Hematopoietic multipotent progenitor cell (in vitro differentiated cells): ENCODE results near the gene PDE8A. TPM values are rescaled to one million over a fixed set of nuclear protein-coding genes. Genes with fewer than 3 reads are reported as not detected.

Source experiments
- DNase-seq, 3 donors: peaks; one replicate each; pipeline ENCODE4 v3.0.0-alpha.2; 2011 to 2015; ENCODE audit warnings: low read depth in 2 of 3, low spot score in 2 of 3
- total RNA-seq: library from RNA; depleted of rRNA; stranded (reverse); fragments of >200 nt; gene quantifications from one replicate; pipeline ENCODE4 v1.2.3, GENCODE V29; 2012

PDE8A gene
- total RNA-seq, 1 donor: 5.7 TPM

DNA sequence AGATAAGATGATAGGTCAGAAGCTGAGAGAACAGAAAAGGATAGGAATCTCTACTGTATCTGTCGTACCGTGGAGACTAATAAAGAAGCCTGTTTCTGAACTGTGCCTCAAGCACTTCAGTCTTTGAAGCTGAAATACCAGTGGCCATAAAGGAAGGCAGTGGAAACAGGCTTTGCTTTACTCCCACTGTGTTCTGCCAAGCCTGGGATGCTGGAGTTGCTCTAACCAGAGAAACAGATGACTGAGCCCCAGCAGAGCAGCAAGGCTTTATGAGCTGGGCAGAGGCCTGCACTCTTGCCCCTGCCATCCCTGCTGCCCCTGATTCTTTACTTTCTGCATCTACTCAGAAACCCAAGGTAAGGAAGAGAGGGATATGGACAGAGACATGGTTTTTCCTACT lies 89.4 kb downstream of the PDE8A start:
- DNase-seq: no peak

DNA sequence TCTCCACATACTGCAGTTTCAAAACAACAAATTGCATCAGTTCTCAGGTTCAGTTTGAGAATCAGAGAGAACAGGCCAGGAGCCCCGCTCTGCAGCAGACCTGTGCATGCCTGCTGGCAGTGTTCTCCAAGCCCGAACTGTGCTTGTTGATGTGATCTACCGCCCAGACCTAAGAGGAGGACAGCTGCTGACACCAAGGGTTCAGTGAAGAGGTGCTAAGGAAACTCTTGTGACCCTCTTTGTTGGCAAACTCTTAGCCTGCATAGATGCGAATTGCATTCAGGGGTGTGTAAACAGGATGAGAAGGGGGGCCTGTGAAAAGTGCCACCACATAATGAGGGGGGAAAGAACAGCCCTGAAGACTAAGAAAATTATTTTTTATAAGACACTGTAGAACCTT lies 89.8 kb downstream of the PDE8A start:
- DNase-seq: no peak

DNA sequence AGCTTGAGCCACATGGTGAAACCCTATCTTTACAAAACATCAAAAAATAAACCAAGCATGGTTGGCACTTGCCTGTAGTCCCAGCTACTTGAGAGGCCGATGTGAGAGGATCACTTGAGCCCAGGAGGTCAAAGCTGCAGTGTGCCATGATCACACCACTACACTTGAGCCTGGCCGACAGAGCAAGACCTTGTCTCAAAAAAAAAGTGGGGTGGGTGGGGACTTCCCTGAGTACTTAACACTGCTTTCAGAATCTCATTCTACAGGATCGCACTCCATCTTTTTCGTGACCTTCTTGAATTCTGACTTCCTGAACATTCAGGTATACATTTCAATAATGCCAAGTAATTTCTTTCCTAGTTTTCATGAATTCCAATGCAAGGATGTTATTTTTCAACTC lies 91.3 kb downstream of the PDE8A start:
- DNase-seq: no peak

DNA sequence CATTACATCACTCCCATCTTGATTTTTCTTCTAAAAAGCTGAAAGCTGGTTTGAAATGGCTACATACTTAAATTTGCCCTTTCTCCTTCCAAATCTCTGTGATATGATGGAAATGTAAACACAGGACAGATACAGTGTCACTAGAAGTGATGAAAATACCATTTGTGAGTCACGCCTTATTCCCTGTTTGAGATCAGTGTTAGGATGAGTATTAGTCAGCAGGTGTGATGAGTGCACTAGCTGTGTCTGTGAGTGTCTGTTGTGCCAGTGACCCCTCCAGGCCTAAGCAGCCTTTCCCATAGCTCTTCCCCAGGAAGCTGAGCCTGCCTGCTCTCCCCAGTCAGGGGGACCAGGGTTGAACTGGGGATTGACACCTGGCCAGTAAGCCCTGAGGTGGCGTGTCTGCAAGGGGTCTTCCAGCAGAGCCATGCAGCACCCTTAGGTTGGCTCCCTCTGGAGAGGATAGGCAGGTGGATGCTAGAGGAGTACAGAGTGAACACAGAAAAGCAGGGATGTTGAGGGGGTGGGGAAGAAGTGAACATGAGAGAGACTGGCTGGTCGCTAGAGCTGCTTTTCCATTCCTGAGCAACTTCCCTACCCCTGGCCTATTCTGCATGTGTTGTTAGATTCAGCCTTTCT lies 92.0 kb downstream of the PDE8A start:
- DNase-seq: no peak

DNA sequence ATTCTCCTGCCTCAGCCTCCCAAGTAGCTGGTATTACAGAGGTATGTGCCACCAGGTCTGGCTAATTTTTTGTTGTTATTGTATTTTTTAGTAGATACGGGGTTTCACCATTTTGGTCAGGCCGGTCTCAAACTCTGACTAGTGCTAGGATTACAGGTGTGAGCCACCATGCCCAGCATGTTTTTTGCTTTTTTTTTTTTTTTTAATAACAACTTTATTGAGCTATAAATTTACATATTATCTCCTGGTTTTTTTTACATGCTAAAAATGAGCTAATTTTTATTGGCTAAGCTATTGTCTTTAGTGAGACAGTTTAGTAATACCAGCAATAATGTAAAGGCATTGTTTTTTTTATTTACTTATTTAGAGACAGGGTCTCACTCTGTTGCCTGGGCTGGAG lies 105.2 kb downstream of the PDE8A start:
- DNase-seq: no peak

DNA sequence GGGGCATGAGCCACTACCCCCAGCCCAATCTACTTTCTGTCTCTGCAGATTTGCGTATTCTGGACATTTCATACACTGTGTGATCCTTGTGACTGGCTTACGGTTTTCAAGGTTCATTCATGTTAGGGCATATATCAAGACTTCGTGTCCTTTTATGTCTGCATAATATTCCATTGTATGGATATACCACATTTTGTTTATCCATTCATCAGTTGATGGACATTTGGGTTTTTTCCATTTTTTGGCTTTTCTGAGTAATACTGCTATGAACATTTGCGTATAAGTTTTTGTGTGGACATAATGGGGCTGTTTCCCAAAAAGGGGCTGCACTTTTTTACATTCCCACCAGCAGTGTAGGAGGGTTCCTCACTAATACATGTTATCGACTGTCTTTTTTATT lies 106.6 kb downstream of the PDE8A start:
- no peak for DNase-seq

DNA sequence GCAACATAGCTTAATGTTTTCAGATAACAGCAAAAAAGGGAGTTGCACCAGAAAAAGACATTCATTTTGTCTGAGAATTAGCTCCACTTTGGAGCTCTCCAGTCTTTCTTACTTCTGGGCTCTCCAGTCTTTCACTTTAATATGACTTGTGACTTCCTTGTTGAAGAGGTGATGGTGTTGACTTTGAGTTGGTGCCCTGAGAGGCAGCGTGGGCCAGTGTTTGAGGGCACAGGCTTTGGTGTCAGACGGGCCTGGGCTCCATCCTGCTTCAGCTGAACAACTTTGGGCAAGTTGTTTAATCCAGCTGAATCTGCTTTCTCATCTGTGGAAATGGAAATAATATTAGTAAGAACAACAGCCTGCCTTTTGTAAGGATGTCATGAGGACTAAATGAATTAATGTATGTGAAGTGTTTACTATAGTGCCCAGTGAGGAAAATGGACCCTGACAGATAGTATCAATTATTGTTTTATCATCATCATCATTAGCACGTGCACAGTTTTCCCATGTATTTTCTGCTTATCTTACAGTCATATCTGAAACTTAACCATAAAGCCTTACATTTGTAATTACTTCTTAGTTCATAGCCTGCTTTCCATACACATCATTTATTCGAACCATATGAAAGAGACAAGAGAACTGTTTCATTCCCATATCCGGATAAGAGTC lies 108.4 kb downstream of the PDE8A start:
- DNase-seq: no peak

DNA sequence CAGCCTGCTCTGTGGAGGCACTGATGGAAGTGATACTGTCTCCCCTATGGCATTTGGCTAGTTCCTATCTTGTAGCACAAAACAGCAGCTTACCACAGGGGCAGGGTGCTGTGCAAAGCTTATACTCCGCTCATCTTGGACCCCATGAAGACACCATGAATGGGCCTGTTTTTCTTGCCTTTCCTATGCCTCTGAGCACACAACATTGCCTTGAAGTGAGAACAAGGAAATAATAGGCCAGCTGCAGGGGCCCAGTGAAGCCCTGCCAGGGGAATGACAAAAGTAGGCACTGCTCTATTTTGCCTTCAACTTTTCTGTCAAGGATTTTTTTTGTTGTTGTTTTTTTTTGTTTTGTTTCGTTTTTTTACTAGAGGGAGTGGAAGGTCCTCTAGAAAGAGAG lies 110.3 kb downstream of the PDE8A start:
- DNase-seq: no peak

DNA sequence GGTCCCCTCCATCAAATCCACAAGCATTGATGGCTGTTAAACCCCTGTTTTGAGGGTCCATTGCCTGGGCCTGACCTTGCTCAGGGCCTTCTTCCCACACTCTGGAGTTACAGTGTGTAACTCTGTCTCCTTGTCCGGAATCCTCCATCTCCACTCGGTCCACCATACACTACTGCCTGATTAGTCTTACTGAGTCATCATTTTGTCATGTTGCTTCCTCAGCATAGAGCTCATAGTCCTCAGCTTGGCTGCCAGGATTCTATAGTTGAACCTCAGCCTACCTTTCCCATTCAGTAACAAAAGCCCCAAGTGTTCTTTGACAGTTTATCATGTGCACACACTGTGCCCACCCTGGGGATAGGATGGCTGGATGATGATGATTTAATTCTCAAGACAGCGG lies 113.0 kb downstream of the PDE8A start:
- DNase-seq: no peak

DNA sequence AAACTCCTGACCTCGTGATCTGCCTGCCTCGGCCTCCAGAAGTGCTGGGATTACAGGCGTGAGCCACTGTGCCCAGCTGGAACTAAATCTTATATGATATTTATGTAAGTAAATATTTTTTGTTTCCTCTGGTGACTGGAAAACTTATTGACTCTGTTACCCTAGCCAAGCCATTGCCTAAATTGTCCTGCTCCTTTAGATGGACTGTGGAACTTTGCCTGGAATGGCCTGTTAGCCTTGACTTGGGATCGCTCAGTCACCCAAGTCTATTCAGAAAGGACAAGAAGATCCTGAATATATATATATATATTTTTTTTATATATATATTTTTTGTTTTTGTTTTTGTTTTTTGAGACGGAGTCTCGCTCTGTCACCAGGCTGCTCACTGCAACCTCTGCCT lies 113.9 kb downstream of the PDE8A start:
- no peak for DNase-seq

DNA sequence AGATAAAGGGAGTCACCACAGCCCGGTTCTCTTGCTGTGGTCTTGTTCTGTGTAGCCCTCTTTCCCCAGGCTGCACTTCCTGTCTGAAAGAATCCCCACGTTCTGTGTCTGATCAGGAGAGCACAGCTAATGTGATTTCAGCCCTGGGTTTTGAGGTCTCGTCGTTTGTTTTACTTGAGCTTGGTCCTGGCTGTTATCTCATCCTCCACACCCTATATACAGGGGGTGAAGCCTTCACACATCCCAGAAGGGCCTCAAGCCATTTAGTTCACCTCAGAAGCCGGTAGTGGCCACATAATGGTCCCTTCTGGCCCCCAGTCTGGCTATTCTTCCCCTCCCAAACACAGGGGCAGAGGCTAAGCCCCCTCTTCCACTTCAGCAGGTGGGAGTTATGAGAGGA lies 115.6 kb downstream of the PDE8A start:
- no peak for DNase-seq

DNA sequence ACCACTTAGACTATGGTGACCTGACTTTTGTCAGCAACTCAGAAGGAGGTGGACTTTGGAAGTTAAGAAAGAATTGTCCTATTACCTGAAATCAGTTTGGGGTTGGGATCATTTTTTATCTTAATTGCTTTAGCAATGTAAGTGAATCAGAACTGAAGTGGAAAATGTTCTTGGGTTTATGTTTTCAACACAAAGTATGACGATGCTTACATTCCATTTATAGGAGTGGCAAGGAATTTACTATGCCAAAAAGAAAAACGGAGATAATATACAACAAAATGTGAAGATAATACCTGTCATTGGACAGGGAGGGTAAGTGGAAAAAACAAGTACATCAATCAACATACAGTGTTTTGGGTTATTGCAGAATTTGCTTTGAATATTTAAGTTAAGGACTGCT lies 116.1 kb downstream of the PDE8A start:
- DNase-seq: no peak

DNA sequence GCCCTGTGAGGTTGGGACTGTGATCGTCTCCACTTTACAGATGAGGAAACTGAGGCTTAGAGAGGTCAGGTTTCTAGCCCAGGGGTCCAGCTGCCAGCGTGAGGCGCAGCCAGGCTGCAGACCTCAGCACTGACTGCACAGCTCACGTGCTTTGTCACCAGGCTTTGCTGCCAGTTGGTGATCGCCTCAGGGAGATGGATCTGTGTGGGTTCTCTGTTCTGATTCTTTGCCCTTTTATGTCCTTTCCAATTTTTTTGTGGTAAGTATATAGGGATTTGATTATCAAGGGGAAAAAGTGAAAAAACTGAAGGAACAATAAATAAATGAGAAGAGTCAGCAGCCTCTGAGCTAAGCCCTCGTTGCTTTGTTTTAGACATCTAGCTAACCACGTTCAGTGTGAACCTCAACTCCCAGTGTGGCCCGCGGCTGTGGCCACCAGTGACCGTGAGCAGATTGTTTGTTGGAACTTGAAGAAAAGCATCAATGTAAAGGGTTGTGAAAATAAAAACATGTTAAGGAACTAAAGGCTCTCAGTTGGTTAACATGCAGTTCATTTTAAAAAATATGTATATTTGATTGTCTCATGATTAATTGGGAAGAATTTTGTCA lies 117.6 kb downstream of the PDE8A start:
- no peak for DNase-seq

DNA sequence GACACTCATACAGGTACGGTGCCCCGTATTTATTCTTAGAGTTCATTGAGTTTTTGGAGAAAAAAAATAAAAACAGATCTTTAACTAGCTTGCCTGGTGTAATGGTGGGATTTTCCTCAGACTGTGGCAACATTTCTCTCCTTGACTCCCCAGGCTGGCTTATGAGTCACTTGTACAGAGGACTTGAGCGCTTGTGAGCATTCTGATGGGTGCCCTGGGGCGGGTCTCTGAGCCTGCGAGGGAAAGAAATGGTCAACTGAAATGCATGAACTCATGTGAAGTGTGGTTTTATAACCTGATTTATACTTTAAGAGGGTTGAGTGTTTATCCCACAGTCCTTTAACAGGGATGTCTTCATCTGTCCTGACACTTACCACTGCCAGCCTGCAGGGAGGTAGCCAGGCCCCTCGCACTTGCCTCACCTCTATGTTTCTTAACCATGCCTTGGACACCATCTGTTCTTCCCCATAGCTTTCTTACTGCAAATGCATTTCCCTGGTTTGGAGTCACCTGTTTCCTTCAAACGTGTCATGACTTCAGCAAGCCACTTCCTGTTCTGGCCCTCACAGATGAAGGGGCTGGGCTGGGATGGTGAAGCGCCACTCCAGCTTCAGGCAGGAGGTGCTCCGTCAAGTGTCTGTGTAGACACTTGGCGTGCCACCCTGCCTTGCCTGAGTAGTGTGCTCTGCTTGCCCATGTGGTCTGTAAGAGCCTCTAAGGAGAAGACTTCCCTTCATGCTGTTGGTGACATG lies 118.7 kb downstream of the PDE8A start:
- peak in 2 of 3 donors; percentile 67 to 81 for DNase-seq

DNA sequence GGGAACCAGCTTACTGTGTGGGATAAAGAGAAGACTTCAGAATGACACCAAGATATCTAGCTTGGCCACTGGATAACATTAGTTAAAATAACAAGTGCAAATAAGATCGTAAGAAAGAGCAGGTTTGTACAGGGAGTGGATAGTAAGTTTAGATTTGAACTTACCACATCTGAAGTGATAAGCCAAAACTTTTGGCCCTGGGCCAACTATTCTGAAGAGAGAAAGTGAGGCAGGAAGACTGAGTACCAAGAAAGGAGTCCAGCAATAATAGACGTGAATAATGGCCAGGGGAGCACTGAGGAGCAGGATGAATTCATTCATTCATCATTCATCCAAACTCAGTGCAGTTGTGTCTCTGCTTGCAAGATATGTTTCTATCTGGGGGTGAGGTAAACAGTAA lies 122.9 kb downstream of the PDE8A start:
- DNase-seq: no peak

DNA sequence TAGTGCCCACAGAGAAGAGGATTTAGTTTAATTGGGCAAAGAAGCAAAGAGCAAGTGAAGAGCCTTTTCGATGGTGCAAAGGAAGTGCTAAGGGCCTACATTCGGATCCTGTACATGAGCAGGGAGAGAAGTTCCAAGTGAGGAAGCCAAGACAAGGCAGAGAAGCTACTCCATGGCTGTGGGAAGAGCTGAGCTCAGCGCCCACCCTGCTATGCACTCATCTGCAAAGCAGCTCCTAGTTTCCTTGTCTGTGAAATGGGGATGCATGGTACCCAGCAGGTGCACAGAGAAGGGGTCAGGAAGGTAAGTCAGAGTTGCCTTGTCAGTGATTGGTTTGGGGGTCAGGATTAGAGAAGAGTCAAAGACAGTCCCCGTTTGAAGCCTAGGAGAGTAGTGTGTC lies 126.5 kb downstream of the PDE8A start:
- no peak for DNase-seq

DNA sequence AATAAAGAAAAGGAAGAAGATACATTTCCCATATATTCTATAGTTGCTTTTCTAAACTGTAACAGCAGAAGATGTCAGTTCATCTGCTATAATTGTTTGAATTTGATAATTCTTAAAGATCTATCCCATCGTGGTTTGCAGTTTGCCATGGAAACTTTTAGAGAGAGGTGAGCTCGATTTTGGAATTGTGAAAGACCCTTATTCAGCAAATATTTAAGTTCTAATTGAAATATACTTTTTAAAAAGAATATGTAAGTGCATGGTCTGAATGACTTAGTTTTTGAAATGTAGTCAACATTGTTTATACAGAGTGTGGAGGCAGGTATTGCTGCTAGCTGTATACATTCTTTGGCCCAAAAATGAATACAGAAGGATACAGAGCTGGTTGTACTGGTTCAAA lies 127.7 kb downstream of the PDE8A start:
- no peak for DNase-seq

DNA sequence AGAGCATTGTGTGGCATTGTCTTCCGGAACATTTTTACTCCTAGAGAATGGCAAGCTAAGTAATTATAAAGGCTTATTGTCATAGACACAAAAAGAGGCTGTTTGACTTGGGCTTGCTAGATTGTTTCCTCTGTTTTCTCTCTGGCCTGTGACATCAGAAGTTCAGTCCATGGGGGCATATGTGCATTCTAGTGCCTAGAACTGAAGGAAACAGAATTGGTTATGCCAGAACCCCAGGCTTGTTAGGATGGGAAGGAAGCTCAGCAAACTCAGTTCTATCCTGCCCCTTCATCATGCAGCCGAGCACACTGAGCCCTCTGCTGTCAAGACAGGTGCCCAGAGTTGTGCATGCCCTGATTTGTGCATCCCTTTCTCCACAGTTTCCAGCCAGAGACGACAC lies 131.3 kb downstream of the PDE8A start:
- DNase-seq: no peak

DNA sequence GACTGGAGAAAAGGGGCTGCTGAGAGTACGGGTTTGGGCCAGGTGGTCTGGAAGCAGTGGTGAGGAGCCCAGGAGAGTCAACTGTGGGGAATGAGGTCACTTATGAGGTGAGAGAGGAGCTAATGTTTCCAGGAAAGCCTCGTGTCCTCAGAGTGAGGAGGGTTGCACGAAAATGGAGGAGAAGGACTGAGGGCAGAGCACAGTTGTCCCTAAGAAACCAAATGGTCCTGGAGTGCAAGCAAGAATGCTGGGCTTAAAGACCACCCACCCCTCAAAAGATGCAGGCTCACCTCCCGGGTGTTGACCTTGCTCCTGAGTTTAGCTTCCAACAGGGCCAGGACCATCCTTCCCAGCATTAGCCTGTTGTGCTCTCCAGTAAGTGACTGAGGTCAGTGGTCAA lies 133.2 kb downstream of the PDE8A start:
- DNase-seq: no peak

DNA sequence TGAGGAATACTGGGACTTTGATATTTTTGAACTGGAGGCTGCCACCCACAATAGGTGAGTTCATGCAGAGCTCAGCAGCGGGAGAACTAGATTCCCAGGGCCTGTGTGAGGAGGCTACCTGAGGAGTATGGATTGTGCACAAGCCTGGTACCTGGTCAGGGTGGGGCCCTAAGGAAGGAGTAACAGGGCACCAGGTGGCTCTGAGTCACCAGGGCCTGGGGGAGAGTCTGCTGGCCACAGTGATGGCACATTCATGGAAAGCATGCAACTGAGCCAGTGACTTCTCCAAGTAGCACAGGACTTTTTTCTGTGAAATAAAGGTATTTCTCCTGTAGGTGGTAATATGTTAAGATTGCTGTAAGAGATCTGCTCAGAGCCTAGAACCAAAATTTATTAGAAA lies 134.4 kb downstream of the PDE8A start:
- no peak for DNase-seq

DNA sequence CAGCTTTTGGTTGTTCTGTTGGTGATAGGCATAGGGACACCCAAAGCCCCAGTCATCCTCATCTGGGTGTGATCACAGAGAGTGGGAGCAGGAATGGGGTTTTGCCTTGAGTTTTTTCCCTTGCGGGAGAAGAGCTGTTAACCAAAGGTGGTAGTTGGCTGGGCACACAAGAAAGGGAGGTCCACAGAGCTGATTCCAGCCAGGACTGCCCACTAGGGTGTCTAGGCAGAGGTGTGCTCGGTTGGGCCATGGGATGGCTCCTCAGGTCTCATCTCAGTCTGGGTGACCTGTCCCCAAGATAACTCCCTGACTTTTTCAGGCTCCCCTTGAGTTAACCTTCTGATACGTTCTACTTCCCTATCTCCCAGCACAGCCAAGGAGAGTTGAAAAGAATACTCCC lies 134.8 kb downstream of the PDE8A start:
- no peak for DNase-seq
